AG09319 (cell line): ENCODE data around the gene TFDP1.

Experiments used
- DNase-seq: peaks from one replicate; pipeline ENCODE4 v3.0.0-alpha.2; 2010; ENCODE audit warnings: low read depth; ENCODE audit errors: extremely low read depth
- CTCF ChIP-seq: IDR thresholded peaks from 2 replicates; pipeline ENCODE4 v1.5.1; 2011; ENCODE audit warnings: low read depth, mild to moderate bottlenecking, inconsistent platforms, low read length, moderate library complexity

The TFDP1 gene

GRCh38 chr13:113584205-113584869 lies at the start of gene TFDP1:
TSS of gene TFDP1 (plus strand) at chr13:113584753. CDS start at chr13:113585838, 1,085 bp downstream.
- peak; percentile 47 for DNase-seq
- TF ChIP-seq CTCF, result no peak

GRCh38 chr13:113535381-113535781 lies 49.2 kb upstream of the TFDP1 start:
- TF ChIP-seq CTCF, result no peak
- no peak for DNase-seq

- no peak for DNase-seq
- TF ChIP-seq CTCF, result no peak
These were observed 48.0 kb upstream of the TFDP1 start for GRCh38 chr13:113536461-113537110.

GRCh38 chr13:113537205-113537604 lies 47.3 kb upstream of the TFDP1 start:
- TF ChIP-seq CTCF, result no peak

GRCh38 chr13:113537909-113538688 lies 46.5 kb upstream of the TFDP1 start:
- TF ChIP-seq CTCF, result no peak
- no peak for DNase-seq

More at GRCh38 chr13:113537205-113537604, 47.3 kb upstream of the TFDP1 start:
- DNase-seq, result no peak

GRCh38 chr13:113538689-113539058 lies 45.9 kb upstream of the TFDP1 start:
- no peak for DNase-seq
- no peak for TF ChIP-seq CTCF

GRCh38 chr13:113539176-113539575 lies 45.4 kb upstream of the TFDP1 start:
- no peak for DNase-seq
- TF ChIP-seq CTCF, result no peak
